Fibroblast of the aortic adventitia (primary cell): ENCODE measurements around the gene TNPO1. TPM values are rescaled to one million over a fixed set of nuclear protein-coding genes. Genes with fewer than 3 reads are reported as not detected.

Experiments used
- DNase-seq: peaks from one replicate; pipeline ENCODE4 v3.0.0-alpha.2; 2010; ENCODE audit warnings: low read depth
- H3K4me3 ChIP-seq: 2 replicates; pipeline ENCODE4 v1.5.1; 2011; ENCODE audit warnings: low read depth, mild to moderate bottlenecking, control low read depth, low read length, moderate library complexity
- CTCF ChIP-seq: IDR thresholded peaks from 2 replicates; pipeline ENCODE4 v1.5.1; 2011; ENCODE audit warnings: mild to moderate bottlenecking, low read length, control low read depth, inconsistent platforms; ENCODE audit not compliant: insufficient read depth
- total RNA-seq: library from RNA; depleted of rRNA; stranded (reverse); fragments of >200 nt; gene quantifications from 2 replicates; pipeline ENCODE4 v1.2.3, GENCODE V29; 2012; ENCODE audit warnings: low replicate concordance

Gene TNPO1
- total RNA-seq, 1 donor: 253 TPM

- no peak for TF ChIP-seq CTCF
- no peak overlapping the region for H3K4me3 ChIP-seq
- no peak for DNase-seq
Observed at GRCh38 chr5:72883850-72884249, 67.4 kb downstream of the TNPO1 start.

GRCh38 chr5:72884892-72885291, 68.4 kb downstream of the TNPO1 start:
- DNase-seq: no peak
- TF ChIP-seq CTCF: no peak
- no peak overlapping the region for H3K4me3 ChIP-seq

DNA sequence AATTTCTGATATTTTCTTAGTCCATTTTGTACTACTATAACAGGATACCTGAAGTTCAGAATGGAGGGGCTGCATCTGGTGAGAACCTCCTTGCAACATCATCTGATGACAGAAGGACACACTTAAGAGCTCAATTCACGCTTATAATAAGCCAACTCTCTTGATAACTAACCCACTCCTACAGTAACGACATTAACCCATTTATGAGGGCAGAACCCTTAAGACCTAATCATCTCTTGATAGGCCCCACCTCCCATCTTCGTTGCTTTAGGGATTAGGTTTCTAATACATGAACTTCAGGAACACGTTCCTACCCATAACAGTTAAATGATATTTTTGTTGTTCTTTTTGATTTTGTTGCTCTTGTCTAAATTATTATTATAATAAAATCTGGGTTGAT, 69.4 kb downstream of the TNPO1 start:
- no peak for TF ChIP-seq CTCF
- DNase-seq: no peak
- no peak overlapping the region for H3K4me3 ChIP-seq

DNA sequence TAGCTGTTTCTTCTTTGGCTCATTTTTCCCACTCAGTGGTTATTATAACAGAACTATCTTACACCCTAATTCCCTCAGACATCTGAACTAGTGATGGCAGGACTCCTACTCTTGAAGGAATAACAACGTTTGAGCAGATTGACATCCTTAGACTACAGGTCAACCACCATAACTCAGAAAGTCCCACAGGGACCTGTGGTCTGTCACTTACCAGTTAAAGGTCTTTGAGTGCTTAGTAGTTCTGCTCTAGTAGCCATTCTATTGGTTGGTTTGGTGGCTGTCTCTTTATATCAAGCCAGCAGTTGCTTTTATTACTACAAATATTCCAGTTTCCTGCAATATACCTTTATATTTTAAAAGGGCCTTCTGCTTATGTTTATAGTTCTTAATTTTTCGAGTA, 72.1 kb downstream of the TNPO1 start:
- no peak for TF ChIP-seq CTCF
- H3K4me3 ChIP-seq: no peak overlapping the region
- no peak for DNase-seq

- H3K4me3 ChIP-seq: no peak overlapping the region
- no peak for TF ChIP-seq CTCF
- no peak for DNase-seq
Observed at GRCh38 chr5:72889324-72889723, 72.9 kb downstream of the TNPO1 start.

DNA sequence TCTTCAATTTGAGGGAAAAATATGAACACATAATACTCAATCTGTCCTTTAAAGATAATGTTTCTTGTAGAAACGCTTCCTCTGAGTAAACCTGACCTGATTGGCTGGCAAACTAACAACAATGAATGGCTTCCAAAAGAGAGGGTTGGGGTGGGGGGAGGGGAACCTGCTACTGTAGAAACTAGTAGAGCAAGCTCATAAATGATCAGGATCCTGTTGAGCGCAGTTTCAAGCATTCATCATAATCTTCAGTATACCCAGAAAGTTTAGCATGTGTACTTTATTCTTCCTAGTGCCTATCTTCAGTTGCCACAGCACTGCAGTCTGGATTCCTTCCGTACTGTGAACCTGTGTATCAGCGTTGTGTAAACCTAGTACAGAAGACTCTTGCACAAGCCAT, 76.4 kb downstream of the TNPO1 start:
- H3K4me3 ChIP-seq: no peak overlapping the region
- DNase-seq: no peak
- no peak for TF ChIP-seq CTCF

DNA sequence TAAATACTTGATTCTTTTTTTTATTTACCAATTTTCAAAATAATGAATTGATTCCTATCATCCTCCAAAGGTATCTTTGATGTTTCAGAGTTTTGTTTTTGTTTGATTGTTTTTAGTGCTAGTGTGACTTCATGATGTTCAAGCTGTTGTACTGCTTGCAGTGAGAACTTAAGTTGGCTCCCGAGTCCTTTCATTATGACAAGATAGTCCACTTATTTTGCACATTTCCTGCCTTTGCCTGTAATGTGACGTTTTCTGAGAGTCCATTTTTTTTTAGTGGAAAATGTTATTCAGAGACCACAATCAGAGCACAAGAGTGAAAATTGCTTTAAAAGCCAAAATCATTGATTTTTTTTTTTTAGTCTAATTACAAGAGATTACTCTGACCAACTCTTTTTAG, 79.3 kb downstream of the TNPO1 start:
- no peak for DNase-seq
- no peak for TF ChIP-seq CTCF
- no peak overlapping the region for H3K4me3 ChIP-seq
